Calu3 (cell line): ENCODE results near the gene XRCC4. TPM values are rescaled to one million over a fixed set of nuclear protein-coding genes. Genes with fewer than 3 reads are reported as not detected.

Experiments
- BruUV-seq: library from RNA; stranded (reverse); fragments of 400-500 nt; replicated peaks from 2 replicates; lab custom pipeline; 2021; lab: Mats Ljungman, UMichigan
- CTCF ChIA-PET: fragments of 300-600 bp; sonication (Branson Sonifier 250); formaldehyde crosslinking; loops from one replicate; lab custom pipeline; 2022; ENCODE audit warnings: antibody characterized with exemption; lab: Charles Lee
- DNase-seq: peaks from one replicate; pipeline ENCODE4 v3.0.0; 2022
- H3K27ac Mint-ChIP-seq: one replicate; pipeline ENCODE4 v1.8.0; 2022; ENCODE audit warnings: mixed read lengths; ENCODE audit not compliant: unreplicated experiment
- H3K27me3 Mint-ChIP-seq: one replicate; pipeline ENCODE4 v1.8.0; 2022; ENCODE audit warnings: mixed read lengths; ENCODE audit not compliant: unreplicated experiment
- H3K36me3 Mint-ChIP-seq: one replicate; pipeline ENCODE4 v1.8.0; 2022; ENCODE audit warnings: mild to moderate bottlenecking, moderate library complexity, mixed read lengths; ENCODE audit not compliant: insufficient read depth, unreplicated experiment
- H3K4me1 Mint-ChIP-seq: one replicate; pipeline ENCODE4 v1.8.0; 2022; ENCODE audit warnings: mild to moderate bottlenecking, low read depth, mixed read lengths; ENCODE audit not compliant: unreplicated experiment
- H3K4me3 Mint-ChIP-seq: one replicate; pipeline ENCODE4 v1.8.0; 2022; ENCODE audit warnings: mild to moderate bottlenecking, low read depth, moderate library complexity, mixed read lengths; ENCODE audit not compliant: unreplicated experiment
- H3K9me3 Mint-ChIP-seq: one replicate; pipeline ENCODE4 v1.8.0; 2022; ENCODE audit warnings: low read depth, mixed read lengths; ENCODE audit not compliant: unreplicated experiment
- intact Hi-C: fragments of 100-400 bp; cut with micrococcal nuclease; formaldehyde crosslinking; loops from one replicate; pipeline ENCODE4 v1.10.0; 2022; ENCODE audit not compliant: unreplicated experiment
- total RNA-seq: library from RNA; stranded (reverse); gene quantifications from 2 replicates; pipeline ENCODE4 v1.2.3, GENCODE V29; 2022
- TF ChIP-seq, protein P1 (sequence below): fragments of 200-600 bp; IDR thresholded peaks from one replicate; pipeline ENCODE4 v1.8.0; 2022; ENCODE audit warnings: antibody characterized with exemption; ENCODE audit not compliant: unreplicated experiment

The XRCC4 gene
- total RNA-seq, 1 experiment from 2014 or later = 25.5 TPM

DNA sequence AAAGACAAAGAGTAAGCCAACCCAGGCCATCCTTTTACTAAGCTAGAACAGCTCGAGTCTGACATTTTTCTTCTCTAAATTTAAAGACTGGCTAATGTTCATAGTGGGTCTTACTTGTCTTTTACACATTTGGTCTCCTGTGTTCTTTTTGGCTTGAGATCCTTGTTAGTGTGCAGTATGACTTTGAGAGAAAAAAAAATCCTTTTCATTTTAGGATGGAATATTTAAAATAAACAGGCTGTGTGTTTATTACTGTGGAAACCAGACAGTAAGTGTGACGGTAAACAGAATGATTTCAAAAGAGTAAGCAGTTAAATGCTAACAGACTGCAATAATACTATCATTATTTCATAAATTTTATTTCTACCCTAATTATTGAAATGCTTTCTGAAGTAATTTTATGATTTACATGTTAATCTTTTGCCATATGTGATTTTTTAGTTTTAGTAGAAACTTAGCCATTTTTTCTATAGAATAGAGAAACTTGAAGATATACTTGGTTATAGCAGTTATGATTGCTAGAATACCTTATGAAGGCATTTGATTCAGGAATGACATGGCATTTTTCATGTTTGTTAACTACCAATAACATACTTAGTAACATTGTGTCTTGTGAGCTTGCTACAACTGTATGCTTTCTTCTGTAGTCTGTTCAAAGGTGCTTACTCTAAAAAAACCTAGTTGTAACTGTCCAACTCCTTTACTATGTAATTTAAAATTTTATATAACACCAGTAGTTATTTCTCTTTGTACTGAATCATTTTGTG lies 92.4 kb downstream of the XRCC4 start:
- DNase-seq = no peak
- TF ChIP-seq, protein P1, sequence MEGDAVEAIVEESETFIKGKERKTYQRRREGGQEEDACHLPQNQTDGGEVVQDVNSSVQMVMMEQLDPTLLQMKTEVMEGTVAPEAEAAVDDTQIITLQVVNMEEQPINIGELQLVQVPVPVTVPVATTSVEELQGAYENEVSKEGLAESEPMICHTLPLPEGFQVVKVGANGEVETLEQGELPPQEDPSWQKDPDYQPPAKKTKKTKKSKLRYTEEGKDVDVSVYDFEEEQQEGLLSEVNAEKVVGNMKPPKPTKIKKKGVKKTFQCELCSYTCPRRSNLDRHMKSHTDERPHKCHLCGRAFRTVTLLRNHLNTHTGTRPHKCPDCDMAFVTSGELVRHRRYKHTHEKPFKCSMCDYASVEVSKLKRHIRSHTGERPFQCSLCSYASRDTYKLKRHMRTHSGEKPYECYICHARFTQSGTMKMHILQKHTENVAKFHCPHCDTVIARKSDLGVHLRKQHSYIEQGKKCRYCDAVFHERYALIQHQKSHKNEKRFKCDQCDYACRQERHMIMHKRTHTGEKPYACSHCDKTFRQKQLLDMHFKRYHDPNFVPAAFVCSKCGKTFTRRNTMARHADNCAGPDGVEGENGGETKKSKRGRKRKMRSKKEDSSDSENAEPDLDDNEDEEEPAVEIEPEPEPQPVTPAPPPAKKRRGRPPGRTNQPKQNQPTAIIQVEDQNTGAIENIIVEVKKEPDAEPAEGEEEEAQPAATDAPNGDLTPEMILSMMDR = no peak
- BruUV-seq = no TSS peak

GRCh38 chr5:83172011-83172410 lies 94.7 kb downstream of the XRCC4 start:
- intact Hi-C loops = no loop called here
- BruUV-seq = no TSS peak
- Mint-ChIP-seq H3K9me3 (no peaks in the 10 kb centered on the region), H3K36me3 (no peaks in the 10 kb centered on the region), H3K4me3 (no peak overlapping the region), H3K27ac (no peak overlapping the region), H3K27me3 (no peaks in the 10 kb centered on the region), H3K4me1 (no peaks in the 10 kb centered on the region)
- no peak for DNase-seq
- TF ChIP-seq, protein P1 = no peak
- CTCF ChIA-PET = no interaction called here

More for the DNA sequence above, 92.4 kb downstream of the XRCC4 start:
- no peaks in the 10 kb centered on the region for H3K9me3 Mint-ChIP-seq
- H3K27ac Mint-ChIP-seq = no peak overlapping the region
- H3K36me3 Mint-ChIP-seq = no peaks in the 10 kb centered on the region
- intact Hi-C loops = no loop called here
- no peaks in the 10 kb centered on the region for H3K4me1 Mint-ChIP-seq
- H3K4me3 Mint-ChIP-seq = no peak overlapping the region
- CTCF ChIA-PET = no interaction called here
- H3K27me3 Mint-ChIP-seq = no peaks in the 10 kb centered on the region

GRCh38 chr5:83172655-83173054 lies 95.3 kb downstream of the XRCC4 start:
- H3K27me3 Mint-ChIP-seq = no peaks in the 10 kb centered on the region
- no peak overlapping the region for H3K4me3 Mint-ChIP-seq
- BruUV-seq = no TSS peak
- no peaks in the 10 kb centered on the region for H3K9me3 Mint-ChIP-seq
- TF ChIP-seq, protein P1 = no peak
- H3K36me3 Mint-ChIP-seq = no peaks in the 10 kb centered on the region
- H3K27ac Mint-ChIP-seq = no peak overlapping the region
- CTCF ChIA-PET = no interaction called here
- intact Hi-C loops = no loop called here
- H3K4me1 Mint-ChIP-seq = no peaks in the 10 kb centered on the region
- DNase-seq = no peak

GRCh38 chr5:83173826-83174225 lies 96.5 kb downstream of the XRCC4 start:
- no peak for DNase-seq
- Mint-ChIP-seq H3K36me3 (no peaks in the 10 kb centered on the region), H3K4me1 (no peaks in the 10 kb centered on the region), H3K9me3 (no peaks in the 10 kb centered on the region), H3K4me3 (no peak overlapping the region), H3K27ac (no peak overlapping the region), H3K27me3 (no peaks in the 10 kb centered on the region)
- intact Hi-C loops = no loop called here
- no TSS peak for BruUV-seq
- CTCF ChIA-PET = no interaction called here
- TF ChIP-seq, protein P1 = no peak
